ENCODE data around the gene AHCYL1.

Gene AHCYL1

GRCh38 chr1:109976762-109977161, 7.8 kb upstream of the AHCYL1 start:
- no peak for DNase-seq (ENCODE audit: low spot score)

- no peak for DNase-seq (ENCODE audit: low spot score)
Measured at GRCh38 chr1:109977225-109977624, 7.3 kb upstream of the AHCYL1 start.

- DNase-seq (ENCODE audit: low spot score), result no peak
Measured at GRCh38 chr1:109977657-109978378, 6.7 kb upstream of the AHCYL1 start.

- no peak for DNase-seq (ENCODE audit: low spot score)
Measured at GRCh38 chr1:109978761-109979488, 5.6 kb upstream of the AHCYL1 start.

- no peak for DNase-seq (ENCODE audit: low spot score)
Measured at GRCh38 chr1:109979489-109980091, 5.0 kb upstream of the AHCYL1 start.

- no peak for DNase-seq (ENCODE audit: low spot score)
Measured at GRCh38 chr1:109980324-109981003, 4.1 kb upstream of the AHCYL1 start.

- no peak for DNase-seq (ENCODE audit: low spot score)
Measured at GRCh38 chr1:109981004-109981335, 3.6 kb upstream of the AHCYL1 start.

- DNase-seq (ENCODE audit: low spot score), result no peak
Measured at GRCh38 chr1:109983380-109984189, 980 bp upstream of the AHCYL1 start.

- no peak for DNase-seq (ENCODE audit: low spot score)
Measured at GRCh38 chr1:109984190-109984455, 442 bp upstream of the AHCYL1 start.

- DNase-seq (ENCODE audit: low spot score), result peak; percentile 16
Measured at GRCh38 chr1:109985247-109986053, 885 bp downstream of the AHCYL1 start.

- no peak for DNase-seq (ENCODE audit: low spot score)
Measured at GRCh38 chr1:109986054-109986444, 1.5 kb downstream of the AHCYL1 start.

GRCh38 chr1:109988349-109988914, 3.9 kb downstream of the AHCYL1 start:
- DNase-seq (ENCODE audit: low spot score), result no peak

- no peak for DNase-seq (ENCODE audit: low spot score)
Measured at GRCh38 chr1:109989506-109990301, 5.1 kb downstream of the AHCYL1 start.

GRCh38 chr1:109990302-109990653, 5.7 kb downstream of the AHCYL1 start:
- DNase-seq (ENCODE audit: low spot score), result no peak

- no peak for DNase-seq (ENCODE audit: low spot score)
Measured at GRCh38 chr1:109991400-109991925, 6.9 kb downstream of the AHCYL1 start.

- no peak for DNase-seq (ENCODE audit: low spot score)
Measured at GRCh38 chr1:109993885-109994284, 9.3 kb downstream of the AHCYL1 start.

GRCh38 chr1:109994654-109995053, 10.1 kb downstream of the AHCYL1 start:
- DNase-seq (ENCODE audit: low spot score), result no peak

GRCh38 chr1:109995536-109995935, 11.0 kb downstream of the AHCYL1 start:
- DNase-seq (ENCODE audit: low spot score), result no peak

GRCh38 chr1:109996476-109996875, 11.9 kb downstream of the AHCYL1 start:
- no peak for DNase-seq (ENCODE audit: low spot score)

Measured in SK-N-DZ (cell line).